22Rv1 (cell line): ENCODE results near the gene GPC5.

Experiments used
- CTCF ChIP-seq: fragments of 450-650 bp; IDR thresholded peaks from 2 replicates; pipeline ENCODE4 v1.5.1; 2017; ENCODE audit warnings: mild to moderate bottlenecking
- ZFX ChIP-seq: fragments of 450-650 bp; IDR thresholded peaks from 2 replicates; pipeline ENCODE4 v1.6.1; 2017; ENCODE audit warnings: antibody characterized with exemption, borderline replicate concordance

DNA sequence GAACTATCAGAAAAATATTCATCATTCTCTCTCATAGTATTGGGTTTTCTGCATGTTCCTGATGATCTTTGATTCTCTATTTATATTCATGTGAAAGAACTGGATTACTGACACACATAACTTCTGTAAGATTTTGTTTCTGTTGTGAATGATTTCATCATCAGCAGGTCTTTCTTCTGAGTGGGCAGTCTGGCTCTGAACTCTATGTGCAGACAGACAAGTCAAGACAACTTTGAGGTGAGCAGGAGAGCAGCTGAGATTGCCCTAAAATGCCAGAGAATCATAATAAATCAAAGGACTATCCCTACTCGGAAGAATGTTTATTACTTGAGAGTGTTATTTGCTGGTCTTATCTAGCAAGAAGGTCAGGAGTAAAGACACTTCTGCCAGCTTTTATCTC, 1176.1 kb downstream of the GPC5 start:
- TF ChIP-seq CTCF (no peak), ZFX (no peak)
